ENCODE data around the gene CD84. TPM values are rescaled to one million over a fixed set of nuclear protein-coding genes. Genes with fewer than 3 reads are reported as not detected.

The CD84 gene
- total and polyA plus RNA-seq, 8 donors = 0.16 to 13.2 (median 3.1) TPM

- intact Hi-C loops (cut with DNase I) = no loop called here
- no peaks in the 10 kb centered on the region for H3K27me3 ChIP-seq
- no peak for FAIRE-seq
- H3K4me1 ChIP-seq = no peaks in the 10 kb centered on the region
- no peak overlapping the region for H3K4me3 ChIP-seq
- H3K9me3 ChIP-seq = no peaks in the 10 kb centered on the region
- ATAC-seq = no peak
- DNase-seq = no peak
- TF ChIP-seq CTCF (IDR thresholded peaks at IDR 0.05) = no peak
- WGBS, 2 donors = 74 to 75% methylated on average over 8 of the region's 8 CpGs
- H3K36me3 ChIP-seq = no peaks in the 10 kb centered on the region
- no peak overlapping the region for H3K27ac ChIP-seq
Measured at GRCh38 chr1:160621633-160622413, 42.5 kb upstream of the CD84 start.

- no peak for FAIRE-seq
- no peak for TF ChIP-seq CTCF (IDR thresholded peaks at IDR 0.05)
- DNase-seq = no peak
- H3K4me3 ChIP-seq = no peak overlapping the region
- no peaks in the 10 kb centered on the region for H3K4me1 ChIP-seq
- no peaks in the 10 kb centered on the region for H3K27me3 ChIP-seq
- WGBS, 2 donors = 78 to 88% methylated on average over 5 of the region's 5 CpGs
- intact Hi-C loops (cut with DNase I) = no loop called here
- no peaks in the 10 kb centered on the region for H3K9me3 ChIP-seq
- no peak overlapping the region for H3K27ac ChIP-seq
- no peak for ATAC-seq
- H3K36me3 ChIP-seq = no peaks in the 10 kb centered on the region
Measured at GRCh38 chr1:160620942-160621632, 41.8 kb upstream of the CD84 start.

- Histone ChIP-seq H3K36me3 (no peaks in the 10 kb centered on the region), H3K9me3 (no peaks in the 10 kb centered on the region), H3K27me3 (no peaks in the 10 kb centered on the region), H3K4me3 (no peak overlapping the region), H3K27ac (no peak overlapping the region), H3K4me1 (no peaks in the 10 kb centered on the region)
- ATAC-seq (no peak), DNase-seq (no peak), FAIRE-seq (no peak)
- TF ChIP-seq CTCF (IDR thresholded peaks at IDR 0.05) = no peak
- intact Hi-C loops (cut with DNase I) = loop anchor here in 1 of 3 donors (10.0 kb wide), 1 partner anchor 195 kb away; no protein-coding TSS in a partner anchor
- 77 to 86% methylated on average over 4 of the region's 4 CpGs for WGBS, 2 donors
Measured at GRCh38 chr1:160619742-160620277, 40.5 kb upstream of the CD84 start.

GRCh38 chr1:160618763-160619274, 39.5 kb upstream of the CD84 start:
- Histone ChIP-seq H3K27ac (no peak overlapping the region), H3K4me3 (no peak overlapping the region), H3K27me3 (no peaks in the 10 kb centered on the region), H3K36me3 (no peaks in the 10 kb centered on the region), H3K4me1 (no peaks in the 10 kb centered on the region), H3K9me3 (no peaks in the 10 kb centered on the region)
- TF ChIP-seq CTCF (IDR thresholded peaks at IDR 0.05) = peak in 2 of 4 donors; percentile 16 to 23
- FAIRE-seq (no peak), DNase-seq (no peak), ATAC-seq (no peak)
- WGBS, 2 donors = 83 to 92% methylated on average over 3 of the region's 3 CpGs
- intact Hi-C loops (cut with DNase I) = loop anchor here in 1 of 3 donors (10.0 kb wide), 1 partner anchor 194 kb away; no protein-coding TSS in a partner anchor
